Psoas muscle (tissue), 8 donors: Measurements from ENCODE around the gene ZNF513. TPM values are rescaled to one million over a fixed set of nuclear protein-coding genes. Genes with fewer than 3 reads are reported as not detected.

Experiments
- ATAC-seq, 4 donors: fragments of 200-7000 bp; cut with Tn5 transposase; one replicate each; pipeline ENCODE4 v1.9.1; 2020; ENCODE audit warnings: moderate library complexity in 3 of 4, mild to moderate bottlenecking in 2 of 4
- DNase-seq, 2 donors: peaks; one replicate each; pipeline ENCODE4 v3.0.0-alpha.2; 2020
- H3K27ac ChIP-seq: fragments of 200-600 bp; one replicate; pipeline ENCODE4 v1.8.0; 2022
- H3K27me3 ChIP-seq, 3 donors: fragments of 200-600 bp in 1 of 3; one replicate each; pipeline versions ENCODE4 v1.6.1 to v1.8.0; 2013 to 2022; ENCODE audit warnings: low read length in 2 of 3, mild to moderate bottlenecking in 2 of 3, moderate library complexity in 1 of 3; ENCODE audit not compliant: insufficient read depth in 3 of 3
- H3K36me3 ChIP-seq, 2 donors: fragments of 200-600 bp in 1 of 2; one replicate each; pipeline versions ENCODE4 v1.6.1 to v1.8.0; 2013 to 2022; ENCODE audit warnings: low read depth in 1 of 2, mild to moderate bottlenecking in 1 of 2, moderate library complexity in 1 of 2; ENCODE audit not compliant: insufficient read depth in 1 of 2
- H3K4me1 ChIP-seq: fragments of 200-600 bp; one replicate; pipeline ENCODE4 v1.8.0; 2022
- H3K4me3 ChIP-seq: fragments of 200-600 bp; one replicate; pipeline ENCODE4 v1.8.0; 2022; ENCODE audit warnings: mild to moderate bottlenecking
- H3K9me3 ChIP-seq: fragments of 200-600 bp; one replicate; pipeline ENCODE4 v1.8.0; 2022
- CTCF ChIP-seq: fragments of 200-600 bp; IDR thresholded peaks from one replicate; pipeline ENCODE4 v1.8.0; 2022; ENCODE audit warnings: antibody characterized with exemption
- WGBS, 3 donors: extraction: QIAGEN DNeasy Blood & Tissue Kit; methylation state at CpG; one replicate each; pipeline versions ENCODE4 v1.1.6 to v1.1.7; 2013; 5-methylcytosine and 5-hydroxymethylcytosine counted together
- intact Hi-C, 2 donors: fragments of 100-400 bp; cut with DNase I; formaldehyde crosslinking; loops; one replicate each; pipeline versions ENCODE4 v1.11.0 to v1.14.2; 2022
- polyA plus RNA-seq, 3 donors: library from polyadenylated mRNA; stranded (reverse); fragments of 200-250 nt; gene quantifications; one replicate each; pipeline ENCODE4 v1.2.3, GENCODE V29; 2013
- total RNA-seq, 4 donors: library from RNA; stranded (reverse); fragmentation: NEBNext Ultra II Directional in 2 of 4; extraction: Animal tissue kit (Norgen Biotek cat#: 25700) in 2 of 4; gene quantifications; one replicate each; pipeline versions ENCODE4 v1.2.1 to v1.2.4, GENCODE V29; 2021 to 2023
- donor health status: healthy with polysubstance abuse.
- donor health status: DM: no; HTN: no; CAD: no; lungs with moderate emphysema.
- donor health status: Bipolar disorder and iron deficiency.
- donor health status: healthy.
- donor health status: DM: yes; HTN: yes; CAD: no.
- donor health status: DM: no; HTN: no; CAD: no.
- donor health status: DM: no; HTN: no; CAD: no.
- donor health status: DM: yes; HTN: yes; CAD: no.

Gene ZNF513
- total and polyA plus RNA-seq, 7 donors: 5.8 to 14.6 (median 10.7) TPM

GRCh38 chr2:27400348-27401135 is 20.0 kb upstream of the ZNF513 start:
- no peak overlapping the region for H3K4me3 ChIP-seq
- intact Hi-C loops: no loop called here
- H3K27ac ChIP-seq: no peak overlapping the region
- DNase-seq (no peak), ATAC-seq (no peak)
- no peaks in the 10 kb centered on the region for H3K27me3 ChIP-seq
- H3K36me3 ChIP-seq: peaks cover 0 to 6% of the 10 kb centered on the region in 2 donors
- no peaks in the 10 kb centered on the region for H3K9me3 ChIP-seq
- H3K4me1 ChIP-seq: no peaks in the 10 kb centered on the region
- WGBS, 3 donors: 96 to 100% (median 97%) methylated on average over 2 of the region's 2 CpGs
- no peak for TF ChIP-seq CTCF

- DNase-seq (no peak), ATAC-seq (no peak)
- no peaks in the 10 kb centered on the region for H3K27me3 ChIP-seq
- H3K27ac ChIP-seq: no peak overlapping the region
- no peaks in the 10 kb centered on the region for H3K4me1 ChIP-seq
- H3K36me3 ChIP-seq: no peaks in the 10 kb centered on the region
- TF ChIP-seq CTCF: no peak
- H3K9me3 ChIP-seq: no peaks in the 10 kb centered on the region
- H3K4me3 ChIP-seq: no peak overlapping the region
- WGBS, 3 donors: 86 to 93% (median 91%) methylated on average over 5 of the region's 5 CpGs
- intact Hi-C loops: no loop called here
Measured at GRCh38 chr2:27398962-27399361, 18.4 kb upstream of the ZNF513 start.

- no peak for DNase-seq
- 97 to 98% (median 98%) methylated on average over 33 of the region's 33 CpGs for WGBS, 3 donors
- no peaks in the 10 kb centered on the region for H3K9me3 ChIP-seq
- intact Hi-C loops: no loop called here
- no peaks in the 10 kb centered on the region for H3K27me3 ChIP-seq
- ATAC-seq: no peak
- no peak for TF ChIP-seq CTCF
- no peak overlapping the region for H3K27ac ChIP-seq
- H3K4me1 ChIP-seq: no peaks in the 10 kb centered on the region
- H3K36me3 ChIP-seq: peaks cover 3 to 9% of the 10 kb centered on the region in 2 donors
- H3K4me3 ChIP-seq: no peak overlapping the region
Measured at GRCh38 chr2:27393225-27393624, 12.7 kb upstream of the ZNF513 start.

GRCh38 chr2:27390822-27391679 is 10.5 kb upstream of the ZNF513 start:
- H3K27me3 ChIP-seq: no peaks in the 10 kb centered on the region
- WGBS, 3 donors: 93 to 95% (median 94%) methylated on average over 9 of the region's 9 CpGs
- ATAC-seq: no peak
- no peaks in the 10 kb centered on the region for H3K4me1 ChIP-seq
- no peak for DNase-seq
- intact Hi-C loops: no loop called here
- TF ChIP-seq CTCF: no peak
- peaks cover 3 to 19% of the 10 kb centered on the region in 2 donors for H3K36me3 ChIP-seq
- no peak overlapping the region for H3K4me3 ChIP-seq
- no peaks in the 10 kb centered on the region for H3K9me3 ChIP-seq
- H3K27ac ChIP-seq: no peak overlapping the region
